Osteoblast (primary cell): Measurements from ENCODE around the gene MAPK8IP3. TPM values are rescaled to one million over a fixed set of nuclear protein-coding genes. Genes with fewer than 3 reads are reported as not detected.

Experiments
- DNase-seq: peaks from one replicate; pipeline ENCODE4 v3.0.0; 2011; ENCODE audit warnings: low spot score, mixed read lengths; ENCODE audit not compliant: insufficient read length; ENCODE audit errors: missing footprints
- H2AFZ ChIP-seq: 2 replicates; pipeline ENCODE4 v1.6.0; 2011; ENCODE audit warnings: mild to moderate bottlenecking, low read length
- H3K27ac ChIP-seq: 2 replicates; pipeline ENCODE4 v1.5.1; 2011; ENCODE audit warnings: mild to moderate bottlenecking, low read depth, low read length, moderate library complexity
- H3K27me3 ChIP-seq: 2 replicates; pipeline ENCODE4 v1.6.0; 2012; ENCODE audit warnings: mild to moderate bottlenecking, control low read depth, inconsistent platforms, low read length, moderate library complexity; ENCODE audit not compliant: insufficient read depth
- H3K36me3 ChIP-seq: 2 replicates; pipeline ENCODE4 v1.5.1; 2011; ENCODE audit warnings: mild to moderate bottlenecking, low read length, control low read depth, moderate library complexity; ENCODE audit not compliant: insufficient read depth
- H3K4me1 ChIP-seq: 2 replicates; pipeline ENCODE4 v1.5.1; 2011; ENCODE audit warnings: mild to moderate bottlenecking, low read length, control low read depth, moderate library complexity; ENCODE audit not compliant: insufficient read depth
- H3K4me2 ChIP-seq: 2 replicates; pipeline ENCODE4 v1.6.0; 2011; ENCODE audit warnings: mild to moderate bottlenecking, low read length; ENCODE audit not compliant: insufficient read depth
- H3K4me3 ChIP-seq: fragments of 200-600 bp; sonication (generic); 3 replicates; pipeline ENCODE4 v1.5.1; 2012; ENCODE audit warnings: mild to moderate bottlenecking, low read length, inconsistent platforms; ENCODE audit not compliant: insufficient read depth
- H3K79me2 ChIP-seq: 2 replicates; pipeline ENCODE4 v1.6.0; 2012; ENCODE audit warnings: mild to moderate bottlenecking, low read length, control low read depth, inconsistent platforms; ENCODE audit not compliant: insufficient read depth
- H3K9me3 ChIP-seq: 2 replicates; pipeline ENCODE4 v1.5.1; 2011; ENCODE audit warnings: low read depth, low read length, control low read depth
- H4K20me1 ChIP-seq: 2 replicates; pipeline ENCODE4 v1.6.0; 2012; ENCODE audit warnings: mild to moderate bottlenecking, low read length, control low read depth; ENCODE audit not compliant: insufficient read depth
- CTCF ChIP-seq: IDR thresholded peaks from 2 replicates; pipeline ENCODE4 v1.5.1; 2011; ENCODE audit warnings: mild to moderate bottlenecking, low read depth, low read length, moderate library complexity; ENCODE audit errors: extremely low read depth
- total RNA-seq: library from RNA; depleted of rRNA; stranded (reverse); fragments of >200 nt; gene quantifications from 2 replicates; pipeline ENCODE4 v1.2.3, GENCODE V29; 2012

The MAPK8IP3 gene
- total RNA-seq, 1 donor: 64.1 TPM

DNA sequence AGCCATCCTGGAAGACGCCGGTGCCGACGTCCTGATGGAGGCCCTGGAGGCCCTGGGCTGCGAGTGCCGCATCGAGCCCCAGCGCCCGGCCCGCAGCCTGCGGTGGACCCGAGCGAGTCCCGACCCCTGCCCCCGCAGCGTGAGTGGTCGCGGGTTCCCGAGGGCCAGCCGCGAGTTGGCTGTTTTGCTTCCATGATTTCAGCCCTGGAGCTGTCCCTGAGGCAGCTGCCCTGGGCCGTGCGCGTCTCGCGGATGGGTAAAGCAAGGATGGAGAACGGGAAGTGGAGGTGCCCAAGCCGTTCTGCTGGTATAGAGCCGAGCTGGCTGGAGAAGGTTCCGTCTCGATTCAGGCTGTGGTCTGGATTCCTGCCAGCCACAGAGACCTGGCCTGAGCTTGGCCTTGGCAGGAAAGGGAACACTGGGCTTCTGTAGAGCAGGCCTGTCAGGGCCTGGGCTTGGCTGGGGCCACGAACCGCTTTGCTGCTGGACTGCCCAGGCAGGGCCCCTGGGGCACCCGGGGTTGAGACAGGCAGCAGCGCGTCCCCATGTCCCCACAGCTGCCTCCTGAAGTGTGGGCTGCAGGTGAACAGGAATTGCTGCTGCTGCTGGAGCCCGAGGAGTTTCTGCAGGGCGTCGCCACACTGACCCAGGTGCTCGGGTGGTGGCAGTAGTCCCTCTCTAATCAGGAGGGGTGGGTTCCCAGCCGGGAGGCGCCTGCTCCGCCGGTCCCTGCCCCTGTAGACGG is 67.9 kb downstream of the MAPK8IP3 start:
- Histone ChIP-seq H2AFZ (peak overlapping the region; percentile 47), H3K9me3 (no peaks in the 10 kb centered on the region), H3K79me2 (peaks cover 43% of the 10 kb centered on the region), H3K27ac (peak overlapping the region; percentile 65), H4K20me1 (peaks cover 36% of the 10 kb centered on the region), H3K27me3 (no peaks in the 10 kb centered on the region), H3K4me2 (peak overlapping the region; percentile 97), H3K36me3 (peaks cover 25% of the 10 kb centered on the region), H3K4me1 (peaks cover 27% of the 10 kb centered on the region), H3K4me3 (peak overlapping the region; percentile 88)
- peak; percentile 97 for DNase-seq
- no peak for TF ChIP-seq CTCF

GRCh38 chr16:1774448-1774780 is 68.4 kb downstream of the MAPK8IP3 start:
- peak overlapping the region; percentile 88 for H3K4me3 ChIP-seq
- H3K4me1 ChIP-seq: peaks cover 27% of the 10 kb centered on the region
- peak overlapping the region; percentile 97 for H3K4me2 ChIP-seq
- no peak for DNase-seq
- no peaks in the 10 kb centered on the region for H3K9me3 ChIP-seq
- no peak overlapping the region for H3K27ac ChIP-seq
- peaks cover 43% of the 10 kb centered on the region for H3K79me2 ChIP-seq
- no peak overlapping the region for H2AFZ ChIP-seq
- H3K27me3 ChIP-seq: no peaks in the 10 kb centered on the region
- TF ChIP-seq CTCF: no peak
- peaks cover 40% of the 10 kb centered on the region for H4K20me1 ChIP-seq
- H3K36me3 ChIP-seq: peaks cover 23% of the 10 kb centered on the region

DNA sequence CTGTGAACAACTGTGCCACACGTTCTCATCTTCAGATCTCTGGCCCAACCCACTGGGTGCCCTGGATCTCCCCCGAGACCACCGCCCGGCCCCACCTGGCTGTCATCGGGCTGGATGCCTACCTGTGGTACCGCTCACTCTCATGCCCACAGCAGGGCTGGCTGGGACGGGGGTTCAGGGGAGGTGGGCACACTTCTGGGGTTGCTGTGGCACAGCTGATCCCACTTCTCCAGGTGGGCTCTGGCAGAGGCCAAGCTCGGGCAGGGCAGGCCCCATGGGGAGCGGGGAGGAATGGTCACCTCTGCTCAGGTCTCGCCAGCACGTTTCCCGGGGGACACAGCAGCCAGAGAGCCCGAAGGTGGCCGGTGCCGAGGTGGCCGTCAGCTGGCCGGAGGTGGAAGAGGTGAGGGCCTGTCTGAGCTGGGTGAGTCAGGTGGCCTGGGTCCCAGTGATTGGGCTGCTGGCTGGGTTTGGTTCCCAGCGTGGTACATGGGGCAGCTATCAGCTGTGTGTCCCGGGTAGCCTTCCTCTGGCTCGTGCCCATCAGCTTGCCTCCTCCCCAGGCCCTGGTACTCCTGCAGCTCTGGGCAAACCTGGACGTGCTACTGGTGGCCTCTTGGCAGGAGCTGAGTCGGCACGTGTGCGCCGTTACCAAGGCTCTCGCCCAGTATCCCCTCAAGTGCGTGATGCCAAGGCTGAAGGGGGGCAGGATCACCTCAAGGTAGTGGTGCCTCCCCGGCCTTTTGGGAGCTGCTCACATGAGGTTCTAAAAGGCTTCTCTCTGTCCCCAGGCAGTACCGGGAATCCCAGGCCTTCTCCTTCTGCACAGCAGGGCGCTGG is 69.2 kb downstream of the MAPK8IP3 start:
- Histone ChIP-seq H2AFZ (no peak overlapping the region), H3K4me2 (peak overlapping the region; percentile 97), H3K9me3 (no peaks in the 10 kb centered on the region), H3K79me2 (peaks cover 43% of the 10 kb centered on the region), H3K36me3 (peaks cover 23% of the 10 kb centered on the region), H3K27me3 (no peaks in the 10 kb centered on the region), H3K4me3 (no peak overlapping the region), H4K20me1 (peaks cover 37% of the 10 kb centered on the region), H3K4me1 (peaks cover 24% of the 10 kb centered on the region), H3K27ac (no peak overlapping the region)
- TF ChIP-seq CTCF: no peak
- DNase-seq: peak; percentile 84
